GOT3 (cell line): ENCODE measurements around the gene NSD1.
A peak's percentile ranks its signal among the peaks of the same experiment; 100 is the strongest.

Source experiments
- DNase-seq: peaks from one replicate; lab custom pipeline; 2025; ENCODE audit warnings: mixed read lengths; lab: John Stamatoyannopoulos, UW

Gene NSD1

DNA sequence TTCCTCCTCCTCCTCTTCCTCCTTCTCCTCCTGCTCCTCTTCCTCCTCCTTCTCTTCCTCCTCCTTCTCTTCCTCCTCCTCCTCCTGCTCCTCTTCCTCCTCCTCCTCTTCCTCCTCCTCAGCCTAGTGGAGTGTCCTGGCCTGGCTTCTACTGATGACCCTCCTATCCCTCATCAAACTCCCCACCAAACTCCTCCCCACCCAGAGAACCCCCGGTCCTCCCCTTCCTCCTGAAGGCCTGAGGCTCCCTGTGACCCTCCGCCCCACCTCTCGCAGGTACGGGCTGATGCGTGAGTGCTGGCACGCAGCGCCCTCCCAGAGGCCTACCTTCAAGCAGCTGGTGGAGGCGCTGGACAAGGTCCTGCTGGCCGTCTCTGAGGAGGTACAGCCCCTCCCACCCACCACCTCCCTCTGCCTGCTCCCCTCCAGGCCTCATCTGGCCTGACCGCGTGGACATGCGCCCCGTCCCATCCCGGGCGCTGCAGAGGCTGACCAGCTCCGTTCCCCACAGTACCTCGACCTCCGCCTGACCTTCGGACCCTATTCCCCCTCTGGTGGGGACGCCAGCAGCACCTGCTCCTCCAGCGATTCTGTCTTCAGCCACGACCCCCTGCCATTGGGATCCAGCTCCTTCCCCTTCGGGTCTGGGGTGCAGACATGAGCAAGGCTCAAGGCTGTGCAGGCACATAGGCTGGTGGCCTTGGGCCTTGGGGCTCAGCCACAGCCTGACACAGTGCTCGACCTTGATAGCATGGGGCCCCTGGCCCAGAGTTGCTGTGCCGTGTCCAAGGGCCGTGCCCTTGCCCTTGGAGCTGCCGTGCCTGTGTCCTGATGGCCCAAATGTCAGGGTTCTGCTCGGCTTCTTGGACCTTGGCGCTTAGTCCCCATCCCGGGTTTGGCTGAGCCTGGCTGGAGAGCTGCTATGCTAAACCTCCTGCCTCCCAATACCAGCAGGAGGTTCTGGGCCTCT is 36.3 kb upstream of the NSD1 start:
- DNase-seq = no peak

- no peak for DNase-seq
These were observed 35.5 kb upstream of the NSD1 start for GRCh38 chr5:177098120-177098469.

- DNase-seq = no peak
These were observed 35.0 kb upstream of the NSD1 start for GRCh38 chr5:177098470-177099141.

DNA sequence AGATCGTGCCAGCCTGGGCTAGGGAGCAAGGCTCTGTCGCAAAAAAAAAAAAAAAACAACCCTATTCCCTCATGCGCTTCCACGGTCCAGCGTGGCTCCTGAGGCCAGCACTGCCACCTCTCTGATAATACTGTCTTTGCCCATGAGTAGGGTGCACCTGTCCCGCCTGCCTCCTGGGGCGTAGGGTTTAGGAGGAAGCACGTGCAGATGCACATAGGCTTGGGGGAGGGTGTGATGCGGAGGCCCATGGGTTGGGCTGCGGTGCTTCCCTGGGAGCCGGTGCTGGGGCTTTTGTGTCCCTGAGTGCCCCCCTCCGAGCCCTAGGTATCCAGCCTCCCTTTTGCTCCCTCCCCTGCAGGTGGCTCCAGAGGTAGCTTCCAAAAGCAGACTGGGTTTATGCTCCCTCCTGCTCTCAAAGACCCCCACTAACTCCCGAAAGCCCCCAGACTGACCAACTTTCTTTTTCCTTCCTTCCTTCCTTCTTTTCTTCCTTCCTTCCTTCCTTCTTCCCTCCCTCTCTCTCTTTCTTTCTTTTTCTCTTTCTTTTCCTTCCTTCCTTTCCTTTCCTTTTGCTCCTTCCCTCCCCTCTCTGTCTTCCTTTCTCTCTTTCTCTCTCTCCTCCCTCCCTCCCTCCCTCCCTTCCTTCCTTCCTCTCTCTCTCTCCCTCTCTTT is 34.0 kb upstream of the NSD1 start:
- DNase-seq = no peak

DNA sequence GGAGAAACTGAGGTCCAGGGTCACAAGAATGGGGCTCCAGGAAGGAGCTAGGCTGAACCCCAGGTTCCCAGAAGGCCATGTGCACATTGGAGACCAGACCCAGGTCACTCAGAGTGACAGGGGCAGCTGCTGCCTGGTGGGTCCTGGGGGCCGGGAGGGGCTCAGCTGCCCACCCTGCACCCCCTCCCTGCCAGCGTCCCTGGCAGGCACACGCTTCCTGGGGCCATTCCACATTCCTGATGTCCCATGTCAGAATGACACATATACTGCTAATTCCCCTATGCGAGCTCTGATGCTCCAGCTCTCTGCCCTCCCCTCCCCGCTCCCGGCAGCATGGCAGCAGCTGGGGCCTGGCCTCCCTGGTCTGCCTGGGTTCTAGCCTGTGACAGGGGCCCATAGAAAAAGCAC is 32.9 kb upstream of the NSD1 start:
- no peak for DNase-seq

GRCh38 chr5:177103523-177104253 is 29.9 kb upstream of the NSD1 start:
- no peak for DNase-seq

DNA sequence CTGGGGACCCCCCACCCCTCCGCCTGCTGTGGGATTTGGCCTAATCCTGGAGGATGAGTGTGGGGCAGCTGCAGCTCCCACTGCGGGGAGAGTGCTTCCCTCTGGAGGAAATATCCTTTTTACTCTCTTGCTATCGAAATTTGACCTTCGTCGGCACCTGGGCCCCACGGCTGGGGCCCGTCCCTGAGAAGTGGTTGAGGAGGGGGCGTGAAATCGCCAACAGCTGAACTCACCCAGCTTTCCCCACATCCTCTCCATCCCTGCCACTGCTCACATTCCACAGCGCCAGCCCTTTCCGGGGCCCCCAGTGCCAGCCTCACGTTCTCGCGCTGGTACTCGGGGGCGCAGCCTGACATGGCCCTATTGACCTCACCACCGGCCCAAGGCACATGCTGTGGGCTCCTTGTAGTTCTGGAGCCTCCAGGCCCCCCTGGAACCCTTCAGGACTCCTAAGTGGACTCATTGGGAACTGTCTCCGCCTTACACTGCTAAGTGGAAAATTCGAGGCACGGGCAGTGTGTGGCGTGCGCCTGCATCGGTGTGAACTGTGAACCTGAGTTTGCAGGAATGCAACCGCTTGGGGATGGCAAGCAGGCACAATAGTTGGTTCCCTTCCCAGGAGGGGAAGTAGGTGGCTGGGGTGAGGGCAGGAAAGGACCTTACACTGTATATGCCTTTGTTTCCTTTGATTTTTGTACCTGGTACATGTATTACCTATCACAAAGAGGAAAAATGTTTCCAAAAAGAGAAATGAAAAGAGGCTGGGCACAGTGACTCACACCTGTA is 27.7 kb upstream of the NSD1 start:
- DNase-seq = no peak

DNA sequence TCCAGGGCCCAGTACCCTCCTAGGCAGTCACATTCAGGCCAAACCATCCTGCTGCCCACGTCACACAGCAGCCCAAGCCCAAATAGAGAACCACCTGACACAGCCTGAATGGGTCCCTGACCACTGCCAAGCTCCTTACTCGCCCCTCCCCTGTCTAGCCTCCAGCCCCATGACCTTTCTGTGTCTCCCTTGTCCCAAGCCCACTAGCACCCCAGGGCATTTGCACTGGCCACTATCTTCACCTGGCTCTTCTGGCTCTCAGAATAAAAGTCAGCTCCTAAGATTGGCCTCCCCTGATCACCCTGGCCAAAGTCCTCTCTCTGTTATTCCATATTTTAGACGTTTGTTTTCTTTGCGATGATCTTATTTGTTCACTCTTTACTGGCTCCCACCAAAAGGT is 26.4 kb upstream of the NSD1 start:
- no peak for DNase-seq

DNA sequence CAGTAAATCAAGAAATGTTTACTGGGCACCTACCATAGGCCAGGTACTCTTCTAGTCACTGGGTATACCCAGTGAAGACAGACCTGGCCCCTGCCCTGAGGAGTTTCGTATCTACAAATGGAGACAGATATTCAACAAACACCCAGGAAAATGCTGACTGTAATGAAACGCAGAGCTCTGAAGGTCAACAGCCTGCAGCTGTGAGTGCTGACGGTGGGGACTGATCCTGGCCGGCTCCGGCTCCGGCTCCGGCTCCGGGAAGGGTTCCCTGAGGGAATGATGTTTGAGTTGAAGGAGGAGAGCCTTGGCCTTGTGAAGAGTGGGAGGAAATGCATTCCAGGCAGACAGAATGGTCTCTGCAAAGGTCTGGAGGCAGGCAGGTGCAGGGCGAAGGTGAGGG is 23.8 kb upstream of the NSD1 start:
- DNase-seq = no peak

GRCh38 chr5:177111720-177112394 is 21.7 kb upstream of the NSD1 start:
- no peak for DNase-seq

DNA sequence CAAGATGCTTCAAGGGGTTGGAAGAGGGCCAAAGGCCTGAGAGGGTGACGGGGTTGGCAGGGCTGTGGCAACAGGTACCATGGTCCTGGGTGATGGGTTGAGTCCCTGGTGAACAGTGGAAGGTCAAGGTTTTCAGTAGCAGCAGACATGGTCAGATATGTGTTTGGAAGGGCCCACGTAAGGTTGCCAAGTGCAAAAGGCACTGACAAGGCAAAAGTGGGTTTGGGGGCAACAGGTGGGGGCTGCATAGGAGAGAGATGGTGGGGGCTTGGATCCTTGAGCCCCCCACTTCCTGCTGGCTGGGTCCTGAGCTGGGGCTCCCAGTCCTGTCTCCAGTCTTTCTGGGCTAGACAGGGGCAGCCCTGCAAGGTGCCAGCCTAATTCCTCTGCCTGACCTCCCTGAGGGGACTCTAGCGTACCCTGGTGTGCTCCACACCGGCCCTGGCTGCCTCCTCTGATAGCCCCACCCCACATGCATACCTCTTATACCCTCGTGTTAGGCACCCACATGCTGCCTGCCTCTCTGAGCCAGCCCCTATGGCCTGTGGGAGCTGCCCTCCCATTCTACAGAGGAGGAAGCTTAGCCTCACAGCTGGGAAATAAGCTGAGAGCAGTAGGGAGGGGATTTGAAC is 20.9 kb upstream of the NSD1 start:
- no peak for DNase-seq

DNA sequence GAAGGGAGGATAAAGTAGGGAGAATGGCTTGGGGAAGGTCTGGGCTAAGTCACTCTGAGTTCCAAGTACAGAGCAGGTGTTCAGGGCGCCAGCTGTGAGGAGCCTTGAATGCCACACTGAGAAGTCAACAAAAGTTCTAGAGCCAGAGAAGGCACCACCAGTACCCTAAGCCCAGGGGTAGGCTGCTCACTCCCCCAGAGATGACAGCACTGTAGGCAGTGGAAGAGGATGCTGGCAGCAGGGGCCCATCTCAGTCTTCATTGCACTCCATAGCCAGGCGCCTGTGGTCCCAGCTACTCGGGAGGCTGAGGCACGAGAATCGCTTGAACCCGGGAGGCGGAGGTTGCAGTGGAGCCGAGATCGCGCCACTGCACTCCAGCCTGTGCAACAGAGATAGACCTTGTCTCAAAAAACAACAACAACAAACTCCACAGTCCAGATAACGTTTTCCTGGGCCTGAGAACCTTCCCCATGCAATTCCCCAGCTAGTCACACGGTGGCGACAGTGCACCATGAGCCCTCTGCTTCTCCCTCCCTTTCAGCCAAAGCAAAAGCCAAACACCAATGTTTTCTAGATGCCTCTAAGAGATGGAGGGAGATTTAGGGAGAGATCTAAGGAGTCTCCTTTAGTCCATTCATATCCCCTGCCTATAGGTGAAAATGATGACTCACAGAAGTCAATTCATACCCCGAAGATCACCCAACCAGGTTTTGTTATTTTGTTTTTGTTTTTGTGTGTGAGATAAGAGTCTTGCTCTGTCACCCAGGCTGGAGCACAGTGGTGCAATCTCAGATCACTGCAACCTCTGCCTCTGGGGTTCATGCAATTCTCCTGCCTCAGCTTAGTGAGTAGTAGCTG is 19.8 kb upstream of the NSD1 start:
- peak; percentile 67 for DNase-seq

DNA sequence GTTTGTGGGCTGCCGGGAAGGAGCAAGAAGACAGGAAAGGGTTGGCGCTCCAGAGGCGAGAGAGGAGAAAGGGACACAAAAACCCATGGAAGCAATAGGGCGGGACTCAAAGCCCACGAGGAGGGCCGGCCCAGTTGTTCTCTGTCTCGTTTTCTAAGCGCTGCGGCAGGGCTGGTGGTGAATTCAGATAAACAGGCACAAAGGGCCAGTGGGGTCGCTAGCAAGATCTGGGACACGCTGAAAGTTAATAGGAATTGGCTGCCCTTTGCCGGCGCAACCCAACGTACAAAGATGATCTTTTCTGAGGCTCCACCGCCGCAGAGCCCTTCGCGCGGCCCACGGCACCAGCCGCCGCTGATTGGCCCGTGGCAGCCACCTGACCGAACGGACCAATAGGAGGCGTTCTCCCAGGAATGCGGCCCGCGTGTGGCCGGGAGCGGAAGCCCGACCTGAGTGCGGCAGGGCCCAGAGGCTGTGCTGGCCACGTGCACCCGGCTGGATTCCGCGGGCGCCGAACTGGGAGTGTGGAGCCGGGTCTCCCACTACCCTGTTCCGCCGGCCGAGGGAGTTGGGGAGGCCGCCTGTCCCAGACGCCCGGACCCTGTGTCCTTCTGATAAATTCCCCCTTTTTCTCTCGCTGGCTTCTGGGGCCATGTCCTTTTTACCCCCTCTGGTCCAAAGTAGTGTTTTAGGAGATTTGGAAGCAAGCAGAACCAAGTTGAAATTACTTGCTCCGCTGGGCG is 16.8 kb upstream of the NSD1 start:
- DNase-seq = peak; percentile 25

- DNase-seq = no peak
These were observed 16.0 kb upstream of the NSD1 start for GRCh38 chr5:177117441-177118045.

DNA sequence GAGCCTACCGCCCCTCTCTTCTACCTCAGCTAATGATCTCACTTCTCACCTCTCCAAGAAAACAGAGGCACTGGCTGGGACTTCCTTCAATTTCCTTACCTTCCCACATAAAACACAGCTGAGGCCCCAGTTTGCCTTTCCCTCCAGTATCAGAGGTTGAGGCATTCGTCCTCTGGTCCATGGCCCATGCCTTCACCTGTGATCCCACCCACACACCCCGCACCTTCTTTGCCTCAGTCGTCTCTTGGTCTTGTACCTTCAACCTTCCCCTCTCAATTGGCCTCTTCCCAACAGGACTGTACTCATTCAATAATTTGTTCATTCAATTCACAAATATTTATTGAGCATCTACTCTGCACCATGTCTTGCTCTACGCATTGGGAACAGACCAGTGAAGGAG is 11.0 kb upstream of the NSD1 start:
- no peak for DNase-seq

GRCh38 chr5:177123789-177124485 is 9.6 kb upstream of the NSD1 start:
- DNase-seq = no peak

DNA sequence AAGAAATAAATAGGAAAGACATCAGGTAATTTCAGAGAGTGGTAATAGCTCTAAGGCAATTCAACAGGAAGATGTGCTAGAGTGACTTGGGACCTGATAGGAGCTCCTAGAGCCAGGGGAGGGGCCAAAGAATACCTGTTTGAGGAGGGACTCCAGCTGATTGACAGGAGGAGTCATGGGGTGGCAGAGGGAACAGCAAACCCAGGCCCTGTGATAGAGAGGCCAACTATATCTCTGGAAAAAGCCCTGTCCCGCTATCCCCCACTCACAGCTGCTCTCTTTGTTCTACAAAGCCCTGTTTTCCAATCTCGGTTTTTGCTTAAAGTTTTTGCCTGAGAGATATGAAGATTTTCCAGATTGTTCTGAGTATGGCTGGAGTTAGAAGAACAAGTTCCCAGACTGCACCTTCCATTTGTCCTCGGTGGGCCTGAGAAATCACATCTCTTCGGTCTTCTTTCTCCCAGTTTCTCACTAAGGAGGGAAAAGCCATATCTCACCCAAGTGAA is 9.0 kb upstream of the NSD1 start:
- DNase-seq = no peak
